NCI-H1105 treated with DMSO at 0.1 percent for 48 hours (cell line): ENCODE results near the gene BRD1.

Experiments
- DNase-seq: peaks from one replicate; lab custom pipeline; 2025; lab: John Stamatoyannopoulos, UW

Gene BRD1

DNA sequence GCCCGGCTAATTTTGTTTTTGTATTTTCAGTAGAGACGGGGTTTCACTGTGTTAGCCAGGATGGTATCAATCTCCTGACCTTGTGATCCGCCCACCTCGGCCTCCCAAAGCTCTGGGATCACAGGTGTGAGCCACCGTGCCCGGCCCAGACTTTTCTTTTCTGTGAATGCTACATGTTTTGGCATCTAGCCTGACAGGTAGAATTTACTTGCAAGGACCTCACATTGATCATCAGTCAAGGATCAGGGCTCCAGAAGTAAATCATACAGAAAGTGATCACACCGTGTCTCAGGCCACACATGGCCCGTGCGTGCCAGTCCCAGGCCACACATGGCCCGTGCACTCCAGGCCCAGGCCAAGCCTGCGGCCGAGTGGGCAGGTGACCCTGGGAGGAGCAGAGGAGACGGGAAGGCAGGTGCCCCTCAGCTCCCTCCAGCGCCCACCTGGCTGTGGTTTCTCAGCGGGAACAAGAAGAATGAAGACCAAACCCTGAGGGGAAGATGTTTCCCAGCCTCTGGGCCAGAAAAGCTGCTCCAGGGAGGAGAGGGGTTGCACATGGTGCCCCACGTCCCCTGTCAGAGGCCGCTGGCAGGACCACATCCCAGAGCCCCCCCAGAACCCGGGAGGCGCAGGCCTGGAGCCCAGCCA, 76.2 kb downstream of the BRD1 start:
- DNase-seq: no peak

DNA sequence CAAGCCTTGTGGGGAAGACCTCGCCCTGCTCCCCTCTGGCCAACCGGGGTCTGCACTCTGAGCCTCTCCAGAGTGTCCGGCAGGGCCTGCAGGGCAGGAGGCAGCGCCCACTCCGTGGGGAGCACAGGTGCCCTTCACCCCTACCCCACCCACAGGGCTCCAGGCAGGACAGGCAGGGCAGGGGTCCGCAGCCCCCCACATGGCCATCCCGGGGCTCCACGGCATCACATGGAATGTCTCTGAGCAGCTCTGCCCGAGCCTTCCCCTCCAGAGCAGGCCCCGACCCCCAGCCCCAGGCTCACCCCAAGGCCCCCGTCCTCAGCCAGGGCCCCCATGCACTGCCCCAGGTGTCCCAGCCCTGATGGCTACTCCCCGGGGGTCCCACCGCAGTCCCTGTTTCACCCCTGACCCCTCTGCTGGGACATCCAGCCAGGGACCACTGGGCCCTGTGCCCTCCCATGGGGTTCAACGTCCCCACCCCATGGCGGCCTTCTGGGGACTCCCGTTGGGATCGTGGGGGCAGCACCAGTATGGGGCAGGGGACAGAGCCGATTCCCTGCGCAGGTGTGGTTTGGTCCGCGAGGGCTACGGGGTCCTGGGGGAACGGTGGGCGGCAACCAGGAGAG, 77.7 kb downstream of the BRD1 start:
- no peak for DNase-seq

DNA sequence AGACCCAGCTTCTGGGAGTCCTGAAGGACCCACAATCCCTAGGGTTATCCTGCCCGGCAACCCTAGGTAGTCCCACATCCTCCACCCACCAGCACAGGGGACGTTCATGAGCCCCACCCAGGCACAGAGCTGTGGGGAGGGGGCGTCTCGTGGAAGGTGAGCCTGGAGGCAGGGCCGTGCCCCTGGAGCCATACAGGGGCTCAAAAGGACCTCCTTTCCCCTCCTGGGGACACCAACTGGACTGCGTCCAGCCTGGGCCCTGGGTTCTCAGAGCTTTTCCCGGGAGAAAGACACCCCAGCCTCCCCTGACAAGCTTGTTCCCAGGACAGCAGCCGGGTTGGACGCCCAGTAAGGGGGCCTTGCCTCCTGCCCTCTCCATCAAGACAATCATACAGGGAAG, 78.4 kb downstream of the BRD1 start:
- DNase-seq: no peak

DNA sequence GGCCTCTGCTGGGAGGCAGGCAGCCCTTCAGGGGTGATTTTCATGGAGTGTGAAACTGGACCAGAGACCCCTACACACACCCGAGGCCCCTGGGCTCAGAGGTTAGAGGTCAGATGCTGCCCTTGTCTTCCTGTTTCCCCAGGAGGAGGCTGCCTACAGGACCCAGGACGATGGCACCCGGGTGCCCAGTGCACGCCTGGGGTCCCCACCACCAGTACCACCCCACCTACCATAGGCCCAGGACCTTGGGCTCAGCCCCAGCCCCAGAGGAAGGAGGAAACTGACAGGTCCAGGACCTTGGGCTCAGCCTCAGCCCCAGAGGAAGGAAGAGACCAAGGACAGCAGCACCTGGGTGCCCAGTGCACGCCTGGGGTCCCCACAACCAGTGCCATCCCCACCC, 79.2 kb downstream of the BRD1 start:
- no peak for DNase-seq

DNA sequence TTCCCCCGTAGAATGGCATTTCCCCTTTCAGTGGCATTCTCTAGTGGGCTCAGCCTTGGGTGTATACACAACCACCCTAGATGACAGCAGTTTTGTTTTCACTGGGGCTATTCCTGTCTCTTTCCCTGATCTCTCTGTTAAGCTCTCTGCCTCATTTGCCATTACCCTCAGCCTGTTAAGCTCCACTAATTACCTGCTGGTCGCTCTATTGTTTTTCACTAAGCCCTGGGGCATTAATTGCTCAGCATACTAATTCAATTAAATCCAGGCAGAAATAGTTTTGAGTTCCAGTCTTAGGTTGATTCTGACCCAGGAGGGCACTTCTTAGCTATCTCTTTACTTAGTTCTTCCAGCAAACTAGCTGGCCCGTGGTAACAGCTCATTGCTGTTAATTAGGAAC, 80.0 kb downstream of the BRD1 start:
- DNase-seq: no peak

DNA sequence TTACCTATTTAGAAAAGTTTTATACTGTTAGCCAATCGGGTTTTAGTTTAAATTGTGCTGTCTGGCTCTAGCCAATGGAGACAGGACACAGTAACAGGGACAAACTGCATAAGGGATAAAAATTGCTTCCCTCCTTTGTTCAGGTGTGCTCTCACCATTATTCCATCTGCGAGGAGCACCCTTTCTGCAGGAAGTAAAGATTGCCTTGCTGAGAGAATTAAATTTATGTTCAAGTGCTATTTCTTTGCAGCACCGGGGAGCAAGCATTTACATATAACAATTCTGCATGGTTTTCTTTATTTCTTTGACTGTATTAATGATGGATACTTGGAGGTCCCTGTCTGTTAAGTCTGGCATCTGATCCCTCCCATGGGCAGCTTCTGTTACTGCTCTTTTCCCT, 80.5 kb downstream of the BRD1 start:
- DNase-seq: no peak

DNA sequence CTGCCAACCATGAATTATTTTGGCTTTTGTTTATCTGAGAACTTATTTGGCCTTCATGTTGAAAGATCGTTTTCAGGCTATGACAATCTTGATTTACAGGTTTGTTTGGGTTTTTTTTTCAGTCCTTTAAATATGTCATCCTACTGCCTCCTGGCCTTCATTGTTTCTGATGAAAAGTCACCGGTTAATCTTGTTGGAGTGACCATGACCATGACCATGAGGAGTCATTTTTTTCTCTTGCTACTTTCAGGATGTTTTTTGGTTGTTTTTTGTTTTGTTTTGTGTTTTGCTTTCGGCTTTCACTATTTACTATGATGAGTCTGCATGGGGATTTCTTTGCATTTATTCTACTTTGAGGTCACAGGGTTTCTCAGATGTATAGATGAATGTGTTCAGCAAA, 81.6 kb downstream of the BRD1 start:
- no peak for DNase-seq

DNA sequence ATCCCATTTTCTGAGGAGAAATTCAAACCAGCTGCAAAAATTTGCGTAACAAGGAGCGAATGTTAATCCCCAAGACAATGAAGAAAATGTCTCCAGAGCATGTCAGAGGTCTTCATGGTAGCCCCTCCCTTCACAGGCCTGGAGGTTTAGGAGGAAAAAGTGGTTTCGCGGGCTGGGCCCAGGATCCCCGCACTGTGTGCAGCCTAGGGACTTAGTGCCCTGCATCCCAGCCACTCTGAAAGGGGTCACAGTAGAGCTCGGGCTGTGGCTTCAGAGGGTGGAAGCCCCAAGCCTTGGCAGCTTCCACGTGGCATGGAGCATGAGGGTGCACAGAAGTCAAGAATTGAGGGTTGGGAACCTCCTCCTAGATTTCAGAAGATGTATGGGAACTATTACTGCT, 87.4 kb downstream of the BRD1 start:
- DNase-seq: no peak

DNA sequence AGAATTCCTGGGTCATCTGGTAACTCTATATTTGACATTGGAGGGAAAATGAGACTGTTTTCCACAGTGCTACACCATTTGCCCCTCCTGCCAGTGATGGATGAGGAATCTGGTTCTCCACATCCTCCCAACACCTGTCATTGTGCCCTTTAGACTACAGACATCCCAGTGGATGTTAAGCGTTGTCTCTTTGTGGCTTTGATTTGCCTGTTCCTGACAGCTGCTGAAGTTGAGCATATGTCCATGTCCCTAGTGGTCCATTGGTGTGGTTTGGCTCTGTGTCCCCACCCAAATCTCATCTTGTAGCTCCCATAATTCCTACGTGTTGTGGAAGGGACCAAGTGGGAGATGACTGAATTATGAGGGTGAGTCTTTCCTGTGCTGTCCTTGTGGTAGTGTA, 88.5 kb downstream of the BRD1 start:
- DNase-seq: no peak

DNA sequence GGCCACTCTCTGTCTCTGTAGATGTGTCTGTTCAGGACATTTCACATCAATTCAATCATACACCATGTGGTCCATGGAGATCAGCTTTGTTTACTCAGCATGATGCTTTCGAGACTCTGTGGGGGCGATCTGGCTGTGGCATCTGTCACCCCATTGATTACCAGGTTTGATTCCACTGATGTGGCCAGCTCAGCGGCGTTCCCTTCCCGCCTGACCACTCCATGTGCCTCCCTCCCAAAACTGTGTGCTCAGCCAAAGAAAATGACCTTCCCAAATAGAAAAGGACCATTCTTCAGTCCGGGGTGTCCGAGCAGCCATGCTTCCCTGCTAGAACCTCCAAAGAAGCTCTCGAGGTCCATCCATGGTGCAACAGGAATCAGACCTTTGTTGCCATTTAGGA, 89.1 kb downstream of the BRD1 start:
- DNase-seq: no peak

DNA sequence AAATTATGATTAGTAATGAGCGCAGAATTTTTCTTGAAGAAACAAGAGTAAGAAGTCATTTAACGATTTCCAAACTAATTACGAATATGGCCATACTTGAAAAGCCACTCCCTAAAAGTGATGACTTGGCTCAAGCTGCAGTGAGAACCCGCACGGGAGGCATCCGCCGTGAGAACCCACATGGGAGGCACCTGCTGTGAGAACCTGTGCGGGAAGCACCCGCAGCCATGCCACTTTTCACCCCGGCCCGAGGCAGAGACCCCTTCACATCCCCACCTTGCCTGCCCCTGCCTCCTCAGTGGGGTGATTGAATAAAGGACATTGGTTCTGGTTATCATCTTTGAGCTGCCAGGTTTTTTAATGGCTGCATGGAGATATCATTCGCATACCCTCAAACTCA, 89.7 kb downstream of the BRD1 start:
- no peak for DNase-seq

DNA sequence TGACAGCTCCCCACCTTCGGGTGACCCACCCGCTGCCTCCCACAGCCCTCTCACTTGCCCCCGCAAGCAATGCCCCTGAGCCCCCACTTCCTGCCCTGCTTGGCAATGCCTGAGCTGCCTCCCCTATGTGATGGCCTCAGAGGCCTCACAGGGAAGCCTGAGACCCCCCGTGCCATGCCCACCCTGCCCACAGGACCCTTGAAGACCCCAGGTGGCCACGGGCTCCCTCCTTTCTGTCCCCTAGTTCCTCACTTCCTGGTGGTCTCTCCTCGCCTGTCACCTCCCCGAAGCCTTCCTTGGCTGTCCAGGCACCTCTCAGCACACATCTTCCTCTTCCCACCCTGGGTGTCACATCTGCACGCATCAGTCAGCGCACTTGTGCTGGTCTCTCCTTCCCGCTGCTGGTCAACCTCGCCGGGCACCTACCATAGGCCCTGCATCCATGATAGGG, 90.5 kb downstream of the BRD1 start:
- DNase-seq: no peak

DNA sequence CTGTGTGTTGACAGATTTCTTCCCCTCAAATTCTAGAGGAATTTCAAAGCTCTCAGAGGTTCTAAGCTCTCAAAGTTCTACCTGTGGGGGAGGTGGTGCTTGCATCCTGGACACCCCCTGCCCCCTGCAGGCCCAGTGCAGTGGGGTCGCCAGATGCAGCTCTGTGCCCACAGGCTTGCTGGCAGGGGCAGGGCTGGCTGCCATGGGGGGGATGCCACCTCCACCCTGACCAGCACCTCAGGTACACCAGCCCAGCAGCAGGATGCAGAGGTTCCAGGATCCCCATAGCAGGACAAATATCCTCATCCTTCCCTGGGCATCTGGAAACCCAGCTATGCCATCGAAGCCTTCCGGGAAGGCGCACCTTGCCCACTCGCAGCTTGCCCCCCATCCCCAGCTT, 91.1 kb downstream of the BRD1 start:
- no peak for DNase-seq

DNA sequence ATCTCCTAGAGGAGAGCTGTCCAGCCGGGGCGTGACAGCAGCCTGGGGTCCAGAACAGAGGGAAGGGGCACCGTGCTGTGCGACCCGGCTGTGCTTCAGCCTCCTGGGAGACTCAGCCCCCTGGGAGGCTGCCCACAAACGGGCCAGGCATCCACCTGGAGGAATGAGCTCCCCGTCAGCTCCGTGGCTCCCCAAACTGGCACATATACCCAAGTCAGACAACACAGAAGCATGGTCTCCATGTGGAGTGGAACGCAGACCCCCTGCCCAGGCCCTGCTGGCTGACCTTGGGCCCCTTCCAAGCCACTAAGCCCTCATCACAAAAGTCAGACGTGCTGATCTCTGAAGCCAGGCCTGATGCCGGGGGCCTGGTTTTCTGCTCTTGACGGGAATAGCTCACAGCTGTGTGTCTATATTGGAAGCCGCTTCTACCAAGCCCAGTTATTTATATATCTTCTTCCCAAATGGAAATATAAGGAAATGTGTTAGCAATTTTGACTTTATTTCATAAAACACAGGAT, 91.7 kb downstream of the BRD1 start:
- no peak for DNase-seq

DNA sequence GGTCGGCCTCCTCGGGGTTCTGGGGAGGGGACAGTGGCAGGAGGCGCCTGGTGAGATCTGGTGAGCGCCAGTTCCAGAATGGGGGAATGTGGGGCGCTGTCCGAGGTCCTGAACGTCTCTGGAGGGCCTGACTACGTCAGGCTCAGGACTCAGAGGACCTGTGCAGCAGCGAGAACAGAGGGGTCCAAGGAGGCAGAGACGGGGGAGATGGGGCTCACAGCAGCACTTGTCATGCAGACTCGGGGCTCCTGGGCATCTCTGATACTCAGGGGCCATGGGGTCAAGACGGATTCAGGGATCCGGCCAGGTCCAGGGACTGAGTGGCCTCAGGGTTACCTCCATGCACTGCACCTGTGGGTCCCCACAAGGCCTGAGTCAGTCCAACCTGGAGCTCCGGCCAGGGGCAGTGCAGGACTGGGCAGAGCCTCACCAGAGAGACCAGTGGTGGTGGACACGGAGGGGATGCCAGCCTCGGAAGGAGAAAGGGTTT, 92.2 kb downstream of the BRD1 start:
- DNase-seq: no peak

DNA sequence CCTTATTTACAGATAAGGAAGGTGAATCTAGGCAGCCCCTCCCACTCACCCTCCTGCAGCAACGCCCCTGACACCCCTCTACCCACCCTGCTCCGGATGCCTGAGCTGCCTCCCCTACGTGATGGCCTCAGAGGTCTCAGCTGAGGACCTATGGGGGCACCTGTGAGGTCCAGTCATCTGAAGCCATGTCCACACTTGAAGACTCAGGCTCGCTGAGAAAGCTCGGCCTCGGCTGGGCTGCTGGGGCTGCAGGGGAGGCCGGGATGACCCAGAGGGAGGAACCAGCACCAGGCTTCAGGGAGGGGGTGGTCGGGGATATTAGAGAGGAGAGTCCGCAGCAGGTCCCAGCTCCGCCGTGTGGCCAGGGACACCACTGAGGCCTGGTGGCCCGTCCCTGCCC, 92.8 kb downstream of the BRD1 start:
- no peak for DNase-seq

DNA sequence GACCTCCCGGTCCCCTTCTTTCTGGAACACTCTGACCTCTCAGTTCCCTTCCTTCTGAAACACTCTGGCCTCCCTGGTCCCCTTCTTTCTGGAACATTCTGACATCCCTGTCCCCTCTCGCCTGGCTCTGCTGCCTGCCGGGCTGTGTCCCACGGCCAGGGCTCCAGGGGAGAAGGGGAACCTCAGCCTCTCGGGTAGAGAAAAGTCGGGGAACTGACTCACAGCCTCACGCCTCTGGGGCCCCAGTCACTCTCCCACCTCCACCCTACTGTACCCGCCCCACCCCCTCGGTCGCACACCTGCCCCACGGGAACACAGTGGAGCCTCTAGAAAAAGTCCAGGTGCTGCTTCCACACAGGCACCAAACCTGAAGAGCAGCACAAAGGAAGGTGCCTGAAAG, 93.3 kb downstream of the BRD1 start:
- DNase-seq: no peak

DNA sequence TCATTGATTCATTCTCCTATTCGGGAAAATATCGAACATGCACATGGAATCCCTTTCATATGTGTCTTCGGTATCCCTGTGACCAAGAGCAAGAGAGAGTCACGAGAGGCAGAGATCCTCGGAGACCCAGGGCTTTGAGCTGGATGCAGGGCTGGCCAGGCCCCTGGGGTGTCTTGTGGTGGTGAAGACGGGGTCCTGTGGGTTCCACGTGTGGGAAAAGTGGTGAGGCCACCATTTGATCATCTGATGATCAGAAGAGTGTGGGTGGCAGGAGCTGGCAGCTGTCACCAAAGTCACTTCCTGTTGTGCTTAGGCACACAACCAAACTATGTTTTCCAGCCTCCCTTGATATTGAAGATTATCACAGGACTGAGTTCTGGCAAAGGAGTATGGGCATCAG, 94.0 kb downstream of the BRD1 start:
- DNase-seq: no peak

DNA sequence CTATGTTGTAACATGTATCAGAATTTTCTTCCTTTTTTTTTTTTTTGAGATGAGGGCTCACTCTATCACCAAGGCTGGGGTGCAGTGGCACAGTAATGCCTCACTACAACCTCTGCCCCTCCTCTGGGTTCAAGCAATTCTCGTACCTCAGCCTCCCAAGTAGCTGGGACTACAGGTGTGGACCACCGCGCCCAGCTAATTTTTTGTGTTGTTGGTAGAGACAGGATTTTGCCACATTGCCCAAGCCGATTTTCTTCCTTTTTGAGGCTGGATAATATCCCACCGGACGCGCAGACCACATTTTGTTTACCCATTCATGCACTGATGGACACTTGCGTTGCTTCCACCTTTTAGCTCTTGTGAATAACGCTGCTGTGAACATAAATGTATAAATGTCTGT, 97.0 kb downstream of the BRD1 start:
- no peak for DNase-seq

DNA sequence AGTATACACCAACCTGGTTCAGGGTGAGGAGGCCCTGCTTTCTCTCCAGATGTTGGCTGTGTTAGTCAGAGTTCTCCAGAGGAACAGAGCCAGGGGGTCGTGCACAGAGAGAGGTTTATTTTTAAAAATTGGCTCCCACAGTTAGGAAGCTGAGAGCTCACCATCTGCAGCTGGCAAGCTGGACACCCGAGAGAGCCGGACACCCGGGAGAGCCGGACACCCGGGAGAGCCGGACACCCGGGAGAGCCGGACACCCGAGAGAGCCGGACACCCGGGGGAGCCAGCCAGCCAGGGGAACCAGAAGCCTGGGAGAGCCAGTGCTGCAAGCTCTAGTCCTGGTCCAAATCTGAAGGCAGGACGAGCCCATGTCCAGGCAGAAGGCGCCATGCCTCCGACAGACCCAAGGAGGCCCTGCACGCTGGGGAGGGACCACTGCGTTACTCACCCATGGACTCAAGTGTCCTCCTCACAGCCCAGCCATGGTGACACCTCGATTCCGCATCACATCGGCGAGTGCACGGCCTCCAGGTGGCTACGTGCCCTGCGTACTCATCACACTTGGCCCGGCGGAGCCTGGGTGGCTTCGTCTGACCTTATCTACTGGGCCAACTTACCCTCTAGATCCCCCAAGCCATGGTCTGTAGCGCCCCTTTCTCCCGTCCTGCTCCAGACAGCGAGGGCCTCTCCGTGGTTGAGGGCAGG, 99.0 kb downstream of the BRD1 start:
- DNase-seq: no peak

DNA sequence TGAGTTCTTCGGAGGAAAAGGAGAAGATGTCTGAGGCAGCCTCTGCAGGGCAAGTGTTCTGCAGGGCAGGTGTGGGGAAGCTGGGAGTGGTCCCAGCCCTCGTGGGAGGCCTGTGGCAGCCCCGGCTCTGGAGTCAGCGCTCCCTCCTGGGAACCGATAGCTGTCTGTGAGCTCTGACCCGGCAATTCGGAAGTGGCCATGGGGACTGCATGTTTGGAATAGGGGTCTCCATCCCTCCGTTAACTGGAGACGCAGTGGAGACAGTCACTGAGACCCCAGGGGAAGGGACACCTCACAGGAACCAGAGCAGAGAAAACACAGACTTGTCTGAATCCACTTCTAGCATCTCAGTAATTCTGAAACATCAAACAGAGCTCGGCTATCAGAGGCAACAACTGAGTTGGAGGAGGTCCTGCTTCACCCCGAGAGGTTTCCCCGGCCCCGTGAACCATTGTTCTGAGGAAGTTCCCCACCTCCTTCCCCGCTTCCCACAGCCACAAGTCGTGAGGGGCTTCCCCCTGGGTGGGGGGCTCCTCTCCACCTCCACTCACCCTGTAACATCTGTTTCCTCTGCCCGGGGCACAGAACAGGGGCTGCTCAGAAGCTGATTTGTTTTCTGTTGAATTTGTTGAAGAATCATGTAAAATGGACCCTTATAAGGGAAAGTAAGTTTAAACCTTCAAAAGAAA, 99.6 kb downstream of the BRD1 start:
- DNase-seq: no peak

DNA sequence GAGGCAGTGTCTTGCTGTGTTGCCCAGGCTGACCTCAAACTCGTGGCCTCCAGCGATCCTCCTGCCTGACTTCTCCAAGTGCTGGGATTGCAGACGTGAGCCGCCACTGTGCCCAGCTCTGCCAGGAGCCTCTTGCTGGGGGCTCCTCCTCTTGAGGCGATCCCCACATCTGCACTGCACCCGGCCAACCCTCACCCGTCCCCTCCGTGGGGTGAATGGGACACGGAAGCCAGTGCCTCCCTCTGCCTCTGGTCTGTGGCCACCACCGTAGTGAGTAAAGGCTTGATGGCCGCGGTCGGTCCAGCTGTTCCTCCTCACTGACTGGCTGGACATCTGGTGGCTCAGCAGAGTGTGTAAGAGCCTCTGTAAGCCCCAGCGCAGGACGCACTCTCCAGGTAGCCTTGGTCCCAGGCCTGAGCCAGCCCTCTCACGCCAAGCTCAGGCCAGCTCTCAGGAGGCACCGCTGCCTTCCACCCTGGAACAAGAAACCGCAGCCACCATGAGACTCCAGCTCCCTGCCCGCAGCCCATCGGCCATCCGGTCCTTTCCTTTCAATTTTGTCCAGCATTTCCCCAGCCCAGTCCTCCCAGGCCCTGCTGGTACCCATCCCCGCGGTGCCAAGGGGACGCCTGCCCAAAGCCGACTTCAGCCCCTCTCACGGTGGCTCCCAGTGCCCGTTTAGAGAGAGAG, 100.3 kb downstream of the BRD1 start:
- no peak for DNase-seq
